ENCODE measurements around the gene CSNK1G3. TPM values are rescaled to one million over a fixed set of nuclear protein-coding genes. Genes with fewer than 3 reads are reported as not detected.
A peak's percentile ranks its signal among the peaks of the same experiment; 100 is the strongest.

CSNK1G3 gene
- total and polyA plus RNA-seq, 2 experiments from 2014 or later, result 19.6 to 65.1 TPM

- H3K27ac ChIP-seq (ENCODE audit: low read depth), result no peak overlapping the region
- DNase-seq (ENCODE audit: low spot score) (no peak), ATAC-seq (no peak)
- no peaks in the 10 kb centered on the region for H3K9me2 ChIP-seq (ENCODE audit: insufficient read depth)
- no peak overlapping the region for H2AFZ ChIP-seq
- H3K27ac Mint-ChIP-seq, result no peak overlapping the region
- peaks cover 10% of the 10 kb centered on the region; the same call in 2 of the 3 replicates for H3K36me3 Mint-ChIP-seq (ENCODE audit: low read depth)
- no peaks in the 10 kb centered on the region for H3K4me1 ChIP-seq (ENCODE audit: insufficient read depth)
- peaks cover 16% of the 10 kb centered on the region for H3K4me1 Mint-ChIP-seq
- peaks cover 3% of the 10 kb centered on the region; the same call in 1 of the 3 replicates for H3K9me3 Mint-ChIP-seq
- H3K27me3 Mint-ChIP-seq (ENCODE audit: insufficient read depth, low read depth, poor library complexity), result peaks cover 3% of the 10 kb centered on the region
- no peaks in the 10 kb centered on the region for H3K27me3 ChIP-seq (ENCODE audit: insufficient read depth)
- H3K4me2 ChIP-seq, result no peak overlapping the region
- no peak overlapping the region for H3K4me3 ChIP-seq
- no peaks in the 10 kb centered on the region for H3F3A ChIP-seq (replicated peaks; ENCODE audit: low read depth)
- H4K20me1 ChIP-seq (replicated peaks; ENCODE audit: insufficient read depth), result 0 out of 2 replicates have a peak, but pooled peaks cover 2% of the 10 kb centered on the region
- no peaks in the 10 kb centered on the region for H3K36me3 ChIP-seq (ENCODE audit: insufficient read depth)
- H3K4me3 Mint-ChIP-seq, result no peak overlapping the region
- TF ChIP-seq EZH2 (IDR thresholded peaks at IDR 0.05; ENCODE audit: low read depth, unreplicated experiment) (no peak), ZNF114 (CRISPR knock-in tag; IDR thresholded peaks at IDR 0.05) (no peak), ETS1 (IDR thresholded peaks at IDR 0.05) (no peak), NANOG (IDR thresholded peaks at IDR 0.05; ENCODE audit: borderline replicate concordance) (no peak), JUNB (IDR thresholded peaks at IDR 0.05; ENCODE audit: unreplicated experiment) (no peak)
- H3K79me2 ChIP-seq (replicated peaks; ENCODE audit: insufficient read depth), result peaks cover 65% of the 10 kb centered on the region
These were observed 34.7 kb downstream of the CSNK1G3 start for GRCh38 chr5:123546657-123547056.

GRCh38 chr5:123549256-123549904 is 37.4 kb downstream of the CSNK1G3 start:
- peaks cover 50% of the 10 kb centered on the region for H3K79me2 ChIP-seq (replicated peaks; ENCODE audit: insufficient read depth)
- TF ChIP-seq EZH2phosphoT487 (IDR thresholded peaks at IDR 0.05; ENCODE audit: unreplicated experiment), result no peak
- no peak for TF ChIP-seq ZNF331 (CRISPR knock-in tag; IDR thresholded peaks at IDR 0.05; ENCODE audit: low read depth)
- no peak for TF ChIP-seq EZH2 (IDR thresholded peaks at IDR 0.05; ENCODE audit: low read depth, unreplicated experiment)
- TF ChIP-seq STAT1 (IDR thresholded peaks at IDR 0.05; ENCODE audit: unreplicated experiment), result no peak
- no peak for TF ChIP-seq JUNB (IDR thresholded peaks at IDR 0.05; ENCODE audit: unreplicated experiment)
- TF ChIP-seq ZNF114 (CRISPR knock-in tag; IDR thresholded peaks at IDR 0.05), result no peak
- TF ChIP-seq CREB1 (CRISPR knock-in tag; IDR thresholded peaks at IDR 0.05; ENCODE audit: low read depth), result no peak
- H4K20me1 ChIP-seq (replicated peaks; ENCODE audit: insufficient read depth), result 0 out of 2 replicates have a peak, but pooled peaks cover 2% of the 10 kb centered on the region
- no peaks in the 10 kb centered on the region for H3K9me2 ChIP-seq (ENCODE audit: insufficient read depth)
- no peak; the same call in 2 of the 3 replicates for ATAC-seq
- peaks cover 7% of the 10 kb centered on the region for H3K4me1 Mint-ChIP-seq
- no peaks in the 10 kb centered on the region for H3K4me1 ChIP-seq (ENCODE audit: insufficient read depth)
- H3K4me2 ChIP-seq, result no peak overlapping the region
- no peak overlapping the region for H3K27ac ChIP-seq (ENCODE audit: low read depth)
- peaks cover 5% of the 10 kb centered on the region; the same call in 2 of the 3 replicates for H3K36me3 Mint-ChIP-seq (ENCODE audit: low read depth)
- H3F3A ChIP-seq (replicated peaks; ENCODE audit: low read depth), result no peaks in the 10 kb centered on the region
- no peaks in the 10 kb centered on the region for H3K9me3 Mint-ChIP-seq
- H3K27me3 Mint-ChIP-seq (ENCODE audit: insufficient read depth, low read depth, poor library complexity), result peaks cover 1% of the 10 kb centered on the region
- H3K27me3 ChIP-seq (ENCODE audit: insufficient read depth), result no peaks in the 10 kb centered on the region
- H3K27ac Mint-ChIP-seq, result 0 out of 2 replicates have a peak overlapping the region, but pooled peaks have one; percentile 57
- H3K4me3 ChIP-seq, result no peak overlapping the region
- no peaks in the 10 kb centered on the region for H3K36me3 ChIP-seq (ENCODE audit: insufficient read depth)
- no peak overlapping the region for H2AFZ ChIP-seq
- DNase-seq (ENCODE audit: low spot score), result no peak
- H3K4me3 Mint-ChIP-seq, result no peak overlapping the region
